CD8-positive, alpha-beta memory T cell (primary cell): Measurements from ENCODE around the gene MAPK12. TPM values are rescaled to one million over a fixed set of nuclear protein-coding genes. Genes with fewer than 3 reads are reported as not detected.

Experiments used
- CTCF ChIA-PET: fragments of 350-600 bp; sonication (Branson Sonifier 250); formaldehyde crosslinking; loops from one replicate; lab custom pipeline; 2021; ENCODE audit warnings: antibody characterized with exemption; lab: Charles Lee
- POLR2A ChIA-PET: fragments of 350-600 bp; sonication (Branson Sonifier 250); formaldehyde crosslinking; loops from one replicate; lab custom pipeline; 2021; ENCODE audit warnings: antibody characterized with exemption; lab: Charles Lee
- DNase-seq, 5 donors: peaks; one replicate each; pipeline versions ENCODE4 v3.0.0 to v3.0.0-alpha.2; 2020 to 2022; ENCODE audit warnings: mixed read lengths in 1 of 5
- H3K27ac ChIP-seq: one replicate; pipeline ENCODE4 v1.7.0; 2013; ENCODE audit warnings: low read depth, mild to moderate bottlenecking, low read length, moderate library complexity
- H3K27me3 ChIP-seq: 2 replicates; pipeline ENCODE4 v1.7.0; 2013; ENCODE audit warnings: low read length, mild to moderate bottlenecking; ENCODE audit not compliant: insufficient read depth, poor library complexity, severe bottlenecking
- H3K36me3 ChIP-seq: 2 replicates; pipeline ENCODE4 v1.7.0; 2013; ENCODE audit warnings: mild to moderate bottlenecking, low read length, moderate library complexity; ENCODE audit not compliant: insufficient read depth
- H3K4me1 ChIP-seq: 2 replicates; pipeline ENCODE4 v1.7.0; 2013; ENCODE audit warnings: mild to moderate bottlenecking, low read length, moderate library complexity; ENCODE audit not compliant: insufficient read depth
- H3K4me3 ChIP-seq: 2 replicates; pipeline ENCODE4 v1.7.0; 2013; ENCODE audit warnings: mild to moderate bottlenecking, low read length
- H3K9me3 ChIP-seq: 2 replicates; pipeline ENCODE4 v1.7.0; 2013; ENCODE audit warnings: mild to moderate bottlenecking, low read length
- H3K27ac Mint-ChIP-seq, 8 donors: one replicate each; pipeline ENCODE4 v1.8.0; 2020 to 2021; ENCODE audit warnings: mixed read lengths in 8 of 8, mild to moderate bottlenecking in 6 of 8, inconsistent platforms in 3 of 8, moderate library complexity in 3 of 8
- H3K27me3 Mint-ChIP-seq, 2 donors: one replicate each; pipeline ENCODE4 v1.8.0; 2020 to 2021; ENCODE audit warnings: mixed read lengths in 2 of 2, mild to moderate bottlenecking in 1 of 2, moderate library complexity in 1 of 2
- H3K36me3 Mint-ChIP-seq, 3 donors: one replicate each; pipeline ENCODE4 v1.8.0; 2020 to 2021; ENCODE audit warnings: mixed read lengths in 3 of 3, inconsistent platforms in 1 of 3, mild to moderate bottlenecking in 1 of 3
- H3K4me1 Mint-ChIP-seq, 3 donors: one replicate each; pipeline ENCODE4 v1.8.0; 2020 to 2021; ENCODE audit warnings: mixed read lengths in 3 of 3, inconsistent platforms in 1 of 3, mild to moderate bottlenecking in 1 of 3
- H3K4me3 Mint-ChIP-seq, 7 donors: one replicate each; pipeline ENCODE4 v1.8.0; 2020 to 2021; ENCODE audit warnings: mixed read lengths in 7 of 7, mild to moderate bottlenecking in 6 of 7, moderate library complexity in 4 of 7, inconsistent platforms in 2 of 7
- H3K9me3 Mint-ChIP-seq, 5 donors: one replicate each; pipeline ENCODE4 v1.8.0; 2020 to 2022; ENCODE audit warnings: mixed read lengths in 5 of 5, mild to moderate bottlenecking in 3 of 5, moderate library complexity in 2 of 5, inconsistent platforms in 1 of 5
- polyA plus RNA-seq: library from polyadenylated mRNA; unstranded; fragments of 300-500 nt; fragmentation: Illumina TruSeq; gene quantifications from one replicate; pipeline ENCODE4 v1.2.3, GENCODE V29; 2021
- total RNA-seq, 2 experiments: library from RNA; stranded (reverse); gene quantifications; one replicate each; pipeline ENCODE4 v1.2.3, GENCODE V29; 2021

MAPK12 gene
- total and polyA plus RNA-seq, 3 experiments from 2014 or later = 0.03 to 9.7 (median 9.3) TPM

DNA sequence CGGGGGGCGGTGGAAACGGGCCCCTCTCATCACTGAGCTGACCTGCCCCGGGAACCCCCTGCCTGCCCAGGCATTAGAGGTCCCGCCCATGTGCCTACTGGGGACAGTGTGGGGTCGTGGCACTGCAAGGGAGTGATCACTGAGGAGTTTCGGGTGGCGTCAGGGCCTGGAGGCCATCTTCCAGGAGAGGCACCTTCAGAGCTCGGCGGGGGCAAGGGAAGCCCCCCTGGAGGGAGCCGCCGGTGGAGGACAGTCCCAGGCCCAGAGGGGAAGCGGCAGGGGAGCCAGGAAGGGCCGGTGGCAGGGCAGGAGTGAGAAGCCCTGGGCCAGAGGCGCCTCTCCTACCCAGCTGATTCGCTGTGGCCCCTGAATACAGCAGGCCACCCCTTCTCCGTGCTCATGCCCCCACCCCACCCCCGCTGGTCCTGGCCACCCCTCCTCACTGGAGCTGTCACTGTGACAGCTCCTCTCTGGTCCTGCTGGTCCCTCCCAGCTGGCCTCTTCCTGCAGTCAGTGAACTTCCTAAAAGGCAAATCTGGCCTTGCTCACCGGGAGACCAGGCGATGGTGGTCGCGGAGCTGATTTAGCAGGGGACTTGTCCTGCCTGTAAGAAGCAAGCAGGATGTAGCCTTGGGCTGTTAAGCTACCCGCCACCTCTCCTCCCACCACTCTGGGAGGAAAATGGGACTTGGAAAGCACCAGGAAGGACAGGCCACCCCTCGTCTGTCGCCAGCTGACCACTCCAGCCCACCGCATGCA lies 10.7 kb upstream of the MAPK12 start:
- Mint-ChIP-seq H3K4me1 (peaks cover 3 to 28% (median 7%) of the 10 kb centered on the region in 3 donors), H3K4me3 (peak overlapping the region in 2 of 7 donors; percentile 27 to 32), H3K27ac (no peak overlapping the region), H3K36me3 (no peaks in the 10 kb centered on the region), H3K9me3 (no peaks in the 10 kb centered on the region), H3K27me3 (peaks cover 3 to 7% of the 10 kb centered on the region in 2 donors)
- H3K4me1 ChIP-seq = peaks cover 18% of the 10 kb centered on the region
- no peaks in the 10 kb centered on the region for H3K36me3 ChIP-seq
- no peak overlapping the region for H3K4me3 ChIP-seq
- ChIA-PET POLR2A (no interaction called here), CTCF (interaction anchor here (0.9 to 4.7 kb wide), 7 partner anchors 21 to 348 kb away, joined by 3 to 25 read pairs (median 4); partner anchors contain the start of genes DENND6B and HDAC10)
- no peaks in the 10 kb centered on the region for H3K27me3 ChIP-seq
- DNase-seq = no peak
- no peaks in the 10 kb centered on the region for H3K9me3 ChIP-seq
- no peak overlapping the region for H3K27ac ChIP-seq

DNA sequence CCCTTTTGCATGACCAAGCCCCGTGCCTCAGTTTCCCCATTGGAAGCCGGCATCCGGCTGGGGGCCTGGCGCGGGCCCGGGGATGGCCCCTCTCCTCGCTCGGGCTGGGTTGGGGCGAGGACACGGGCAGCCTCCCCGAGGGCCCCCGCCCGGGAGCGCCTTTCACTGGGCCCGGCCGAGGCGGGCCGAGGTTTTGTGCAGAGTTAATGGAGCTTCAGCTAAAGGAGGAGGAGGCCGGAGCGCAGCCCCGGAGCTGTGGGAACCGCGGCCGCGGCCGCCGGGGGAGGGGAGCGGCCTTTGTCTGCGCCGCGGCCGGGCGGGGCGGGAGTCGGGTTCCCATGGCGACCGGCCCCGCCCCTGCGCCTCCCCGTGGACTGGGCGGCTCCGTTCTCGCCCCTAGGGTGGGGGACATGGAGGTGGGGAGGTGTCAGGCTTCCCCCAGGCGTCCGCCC lies 10.1 kb upstream of the MAPK12 start:
- H3K36me3 Mint-ChIP-seq = no peaks in the 10 kb centered on the region
- H3K27ac Mint-ChIP-seq = no peak overlapping the region
- no peaks in the 10 kb centered on the region for H3K9me3 Mint-ChIP-seq
- H3K4me1 Mint-ChIP-seq = peaks cover 3 to 26% (median 6%) of the 10 kb centered on the region in 3 donors
- H3K27me3 Mint-ChIP-seq = peaks cover 3 to 7% of the 10 kb centered on the region in 2 donors
- DNase-seq = peak; percentile 25 to 69 (median 38)
- Histone ChIP-seq H3K27ac (no peak overlapping the region), H3K9me3 (no peaks in the 10 kb centered on the region), H3K4me1 (peaks cover 18% of the 10 kb centered on the region), H3K4me3 (peak overlapping the region; percentile 59), H3K27me3 (no peaks in the 10 kb centered on the region), H3K36me3 (no peaks in the 10 kb centered on the region)
- ChIA-PET POLR2A (interaction anchor here (0.6 kb wide), 1 partner anchor 95 kb away, joined by 3 read pairs; no protein-coding TSS in a partner anchor), CTCF (interaction anchor here (1.0 to 4.7 kb wide), 6 partner anchors 20 to 70 kb away, joined by 3 to 25 read pairs (median 6); partner anchors contain the start of genes DENND6B and HDAC10)
- H3K4me3 Mint-ChIP-seq = no peak overlapping the region

DNA sequence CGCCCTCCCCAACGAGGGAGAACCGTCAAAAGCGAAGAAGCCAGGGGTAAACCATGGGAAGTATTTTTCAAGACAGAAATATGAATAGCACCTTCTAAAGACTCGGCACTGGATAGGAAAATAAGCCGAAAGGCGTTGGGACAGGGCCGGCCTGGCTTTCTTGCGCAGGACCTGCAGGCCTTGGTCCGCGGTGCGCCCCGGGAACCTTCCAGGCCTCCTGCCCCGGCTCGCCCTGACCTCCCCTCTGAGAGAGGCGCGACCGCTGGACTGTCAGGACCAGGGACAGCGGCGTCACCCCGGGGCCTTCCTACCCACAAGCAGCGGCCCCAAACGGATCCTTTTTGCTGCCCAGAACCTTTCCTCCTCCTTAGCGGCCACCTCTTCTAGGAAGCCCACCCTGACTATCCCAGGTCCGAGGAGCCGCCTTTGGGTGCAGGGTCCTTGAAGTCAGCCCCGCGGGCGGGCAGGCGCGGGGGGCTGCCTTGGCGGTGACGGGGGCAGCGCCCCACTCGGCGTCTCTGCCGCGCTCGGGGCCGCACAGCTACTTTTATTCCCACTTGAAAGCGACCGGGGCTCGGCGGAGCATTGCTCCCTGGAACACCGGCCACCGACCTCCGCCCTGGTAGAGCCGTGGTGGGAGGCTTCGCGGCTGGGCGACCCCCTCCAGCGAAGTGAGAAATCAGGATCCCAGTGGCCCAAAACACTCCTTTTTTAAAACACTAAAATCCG lies 9.3 kb upstream of the MAPK12 start:
- Histone ChIP-seq H3K4me1 (peaks cover 18% of the 10 kb centered on the region), H3K36me3 (no peaks in the 10 kb centered on the region), H3K4me3 (peak overlapping the region; percentile 59), H3K27me3 (no peaks in the 10 kb centered on the region), H3K9me3 (no peaks in the 10 kb centered on the region), H3K27ac (no peak overlapping the region)
- DNase-seq = peak; percentile 62 to 77 (median 67)
- ChIA-PET POLR2A (interaction anchor here (0.6 to 1.0 kb wide), 2 partner anchors 27 to 96 kb away, joined by 3 read pairs; no protein-coding TSS in a partner anchor), CTCF (interaction anchor here (0.6 to 4.7 kb wide), 3 partner anchors 19 to 254 kb away, joined by 3 to 25 read pairs (median 7); partner anchors contain the start of genes DENND6B, HDAC10 and SCO2)
- Mint-ChIP-seq H3K4me1 (peaks cover 3 to 25% (median 5%) of the 10 kb centered on the region in 3 donors), H3K4me3 (peak overlapping the region; percentile 67 to 93 (median 74)), H3K27ac (peak overlapping the region in 5 of 8 donors; percentile 47 to 81 (median 54)), H3K36me3 (no peaks in the 10 kb centered on the region), H3K27me3 (peaks cover 3 to 7% of the 10 kb centered on the region in 2 donors), H3K9me3 (no peaks in the 10 kb centered on the region)

DNA sequence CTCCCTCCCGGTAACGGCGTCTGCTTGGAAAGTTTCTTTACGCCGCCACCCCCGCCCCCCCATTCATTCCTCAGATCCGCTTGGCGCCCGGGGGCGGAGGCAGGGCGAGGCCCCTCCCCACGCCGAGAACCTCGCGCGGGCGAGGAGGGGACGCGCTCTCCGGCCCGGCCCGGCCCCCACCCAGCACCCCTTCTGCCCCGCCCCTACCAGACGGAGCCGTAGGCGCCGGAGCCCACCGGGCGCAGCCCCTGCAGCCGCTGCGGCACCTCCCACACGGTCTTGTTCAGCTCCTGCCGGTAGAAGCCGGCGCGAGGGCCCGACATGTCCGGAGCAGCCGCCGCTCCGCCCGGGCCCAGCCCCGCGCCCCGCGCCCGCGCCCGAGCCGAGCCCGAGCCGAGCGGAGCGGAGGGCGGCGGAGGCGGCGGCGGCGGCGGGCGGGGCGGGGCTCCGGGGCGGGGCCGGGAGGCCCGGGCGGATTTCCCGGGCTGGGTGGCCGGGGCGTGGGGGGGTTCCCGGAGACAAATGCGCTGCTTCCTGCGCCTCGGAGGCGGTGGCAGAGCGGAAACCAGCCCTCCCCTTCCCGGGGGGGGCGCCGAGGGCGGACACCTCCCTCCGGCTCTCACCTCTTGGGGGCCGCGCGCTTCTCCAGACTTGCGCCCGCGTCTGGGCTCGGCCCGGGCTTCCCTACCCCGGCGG lies 8.6 kb upstream of the MAPK12 start, which contains the start of gene MAPK11:
Gene MAPK11, minus strand, starts transcription at position 411 of the 696 bp plus-strand sequence. Its CDS starts 88 bp downstream, at position 323.
- peak within 1 kb of the TSS in 5 of 8 donors; percentile 47 to 81 (median 54) for H3K27ac Mint-ChIP-seq
- CTCF ChIA-PET = interaction anchor here (0.6 to 4.7 kb wide), 5 partner anchors 18 to 255 kb away, joined by 3 to 25 read pairs (median 4); partner anchors contain the start of genes DENND6B, HDAC10 and SCO2
- H3K27me3 Mint-ChIP-seq = peaks cover 4 to 7% of the 10 kb centered on the region in 2 donors

DNA sequence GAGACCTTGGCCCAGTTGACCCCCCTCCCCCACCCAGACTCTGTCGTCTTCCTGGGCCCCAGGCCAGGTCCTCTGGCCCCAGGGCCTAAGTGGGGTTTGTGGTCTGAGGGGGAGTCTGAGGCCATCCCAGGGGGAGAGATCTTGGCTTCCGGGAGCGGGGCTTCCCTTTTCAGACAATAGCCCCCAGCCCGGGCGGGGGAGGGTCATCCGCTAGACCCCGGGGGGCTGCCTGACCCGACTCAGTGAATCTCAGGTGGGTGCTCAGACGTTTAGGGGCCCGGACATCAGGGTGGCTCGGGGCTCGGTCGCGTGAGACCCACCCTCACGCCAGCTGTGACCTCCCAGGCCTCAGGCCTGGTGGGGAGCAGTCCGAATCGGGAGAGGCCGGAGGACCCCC lies 8.1 kb upstream of the MAPK12 start:
- peaks cover 6 to 7% of the 10 kb centered on the region in 2 donors for H3K27me3 Mint-ChIP-seq
- peak overlapping the region; percentile 45 to 81 (median 54) for H3K4me3 Mint-ChIP-seq
- ChIA-PET POLR2A (interaction anchor here (1.0 kb wide), 1 partner anchor 25 kb away, joined by 3 read pairs; no protein-coding TSS in a partner anchor), CTCF (interaction anchor here (0.9 to 1.5 kb wide), 3 partner anchors 18 to 73 kb away, joined by 3 to 4 read pairs (median 3); partner anchors contain the start of gene HDAC10)
- H3K4me3 ChIP-seq = no peak overlapping the region
- H3K9me3 ChIP-seq = no peaks in the 10 kb centered on the region
- H3K27ac ChIP-seq = no peak overlapping the region
- no peaks in the 10 kb centered on the region for H3K27me3 ChIP-seq
- H3K27ac Mint-ChIP-seq = peak overlapping the region in 1 of 8 donors; percentile 70
- DNase-seq = no peak
- H3K4me1 ChIP-seq = peaks cover 18% of the 10 kb centered on the region
- H3K9me3 Mint-ChIP-seq = no peaks in the 10 kb centered on the region
- H3K36me3 ChIP-seq = no peaks in the 10 kb centered on the region
- H3K4me1 Mint-ChIP-seq = peaks cover 3 to 25% (median 5%) of the 10 kb centered on the region in 3 donors
- H3K36me3 Mint-ChIP-seq = no peaks in the 10 kb centered on the region

More for the DNA sequence above, 8.6 kb upstream of the MAPK12 start, which contains the start of gene MAPK11:
- peak within 1 kb of the TSS; percentile 67 to 93 (median 74) for H3K4me3 Mint-ChIP-seq
- H3K4me3 ChIP-seq = peak within 1 kb of the TSS; percentile 59
- H3K27ac ChIP-seq = no peak within 1 kb of the TSS
- peaks cover 18% of the 10 kb centered on the region for H3K4me1 ChIP-seq
- H3K36me3 Mint-ChIP-seq = no peaks in the 10 kb centered on the region
- no peaks in the 10 kb centered on the region for H3K36me3 ChIP-seq
- H3K27me3 ChIP-seq = no peaks in the 10 kb centered on the region
- DNase-seq = peak; percentile 62 to 84 (median 75)
- H3K4me1 Mint-ChIP-seq = peaks cover 3 to 25% (median 5%) of the 10 kb centered on the region in 3 donors
- no peaks in the 10 kb centered on the region for H3K9me3 Mint-ChIP-seq
- POLR2A ChIA-PET = interaction anchor here (1.0 kb wide), 1 partner anchor 26 kb away, joined by 3 read pairs; no protein-coding TSS in a partner anchor
- H3K9me3 ChIP-seq = no peaks in the 10 kb centered on the region

DNA sequence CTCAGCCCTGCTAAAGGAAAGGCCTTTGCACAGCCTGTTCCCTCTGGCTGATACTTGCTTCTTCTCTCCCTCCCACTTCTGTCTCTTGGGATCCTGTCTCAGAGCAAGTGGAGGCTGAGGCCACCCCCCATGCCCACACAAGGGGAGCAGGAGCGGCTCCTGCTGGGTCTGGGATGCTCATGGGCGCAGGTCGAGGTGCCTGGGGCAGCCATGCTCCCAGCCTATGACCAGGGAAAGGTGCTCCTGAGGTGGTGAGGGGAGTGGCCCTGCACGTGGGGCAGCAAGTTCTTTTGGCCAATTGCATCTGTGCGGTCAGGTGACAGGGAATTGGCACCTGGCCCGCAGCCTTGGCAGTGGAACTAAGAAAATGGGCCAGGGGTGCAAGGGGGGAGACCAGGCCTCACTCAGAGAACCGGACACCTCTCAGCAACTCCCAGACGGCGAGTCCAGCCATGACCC lies 7.2 kb upstream of the MAPK12 start:
- Mint-ChIP-seq H3K36me3 (no peaks in the 10 kb centered on the region), H3K27ac (peak overlapping the region in 1 of 8 donors; percentile 51), H3K27me3 (peaks cover 4 to 6% of the 10 kb centered on the region in 2 donors), H3K4me1 (peaks cover 3 to 20% (median 5%) of the 10 kb centered on the region in 3 donors), H3K9me3 (no peaks in the 10 kb centered on the region), H3K4me3 (peak overlapping the region; percentile 14 to 70 (median 51))
- H3K4me3 ChIP-seq = no peak overlapping the region
- peaks cover 18% of the 10 kb centered on the region for H3K4me1 ChIP-seq
- H3K27me3 ChIP-seq = no peaks in the 10 kb centered on the region
- no peaks in the 10 kb centered on the region for H3K9me3 ChIP-seq
- H3K36me3 ChIP-seq = no peaks in the 10 kb centered on the region
- H3K27ac ChIP-seq = no peak overlapping the region
- DNase-seq = no peak
- ChIA-PET CTCF (interaction anchor here (0.9 to 1.5 kb wide), 3 partner anchors 17 to 74 kb away, joined by 3 to 4 read pairs (median 3); partner anchors contain the start of gene HDAC10), POLR2A (no interaction called here)
